Measurements from ENCODE around the gene FBXW10B.

FBXW10B gene

DNA sequence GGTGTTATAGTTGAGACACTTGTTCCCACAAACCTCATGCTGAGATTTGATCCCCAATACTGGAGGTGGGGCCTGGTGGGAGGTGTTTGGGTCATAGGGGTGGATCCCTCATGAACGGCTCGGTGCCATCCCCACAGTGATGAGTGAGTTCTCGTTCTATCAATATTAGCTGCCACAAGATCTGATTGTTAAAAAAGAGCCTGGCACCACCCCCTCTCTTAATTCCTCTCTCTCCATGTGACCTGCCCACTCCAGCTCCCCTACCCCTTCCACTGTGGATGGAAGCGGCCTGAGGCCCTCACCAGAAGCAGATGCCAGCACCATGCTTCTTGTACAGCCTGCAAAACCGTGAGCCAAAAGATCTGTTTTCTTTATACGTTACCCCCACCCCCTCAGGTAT, 33.5 kb upstream of the FBXW10B start:
- H3K4me1 ChIP-seq (ENCODE audit: control insufficient read depth, low read length): peaks cover 7% of the 10 kb centered on the region
- no peaks in the 10 kb centered on the region for H3K9me2 ChIP-seq (replicated peaks; ENCODE audit: control insufficient read depth, low read length)
- no peaks in the 10 kb centered on the region for H4K20me1 ChIP-seq (ENCODE audit: control insufficient read depth, insufficient read depth, low read depth, low read length)
- H3K4me3 ChIP-seq (ENCODE audit: low read length): no peak overlapping the region
- H3K79me2 ChIP-seq (ENCODE audit: control insufficient read depth, low read length): no peaks in the 10 kb centered on the region
- no peaks in the 10 kb centered on the region for H3K9me3 ChIP-seq (ENCODE audit: control insufficient read depth, insufficient read depth, low read length)
- H3K36me3 ChIP-seq (ENCODE audit: control insufficient read depth, low read length): no peaks in the 10 kb centered on the region
- H3F3A ChIP-seq (ENCODE audit: control insufficient read depth, insufficient read depth): no peaks in the 10 kb centered on the region
- H3K27me3 ChIP-seq (ENCODE audit: control insufficient read depth, low read length): no peaks in the 10 kb centered on the region
- TF ChIP-seq CTCF (IDR thresholded peaks at IDR 0.05; ENCODE audit: low read depth, low read length, poor library complexity, severe bottlenecking) (no peak), EZH2phosphoT487 (IDR thresholded peaks at IDR 0.05; ENCODE audit: borderline replicate concordance, low read length) (no peak)
- H3K27ac ChIP-seq (ENCODE audit: low read depth, low read length): no peak overlapping the region
- H3K4me2 ChIP-seq (ENCODE audit: low read length): no peak overlapping the region

- Histone ChIP-seq H4K20me1 (ENCODE audit: control insufficient read depth, insufficient read depth, low read depth, low read length) (no peaks in the 10 kb centered on the region), H3K4me2 (ENCODE audit: low read length) (0 out of 2 replicates have a peak overlapping the region, but pooled peaks have one; percentile 7), H3K9me2 (replicated peaks; ENCODE audit: control insufficient read depth, low read length) (no peaks in the 10 kb centered on the region), H3K36me3 (ENCODE audit: control insufficient read depth, low read length) (no peaks in the 10 kb centered on the region), H3K79me2 (ENCODE audit: control insufficient read depth, low read length) (no peaks in the 10 kb centered on the region), H3F3A (ENCODE audit: control insufficient read depth, insufficient read depth) (no peaks in the 10 kb centered on the region), H3K4me1 (ENCODE audit: control insufficient read depth, low read length) (peaks cover 7% of the 10 kb centered on the region), H3K27me3 (ENCODE audit: control insufficient read depth, low read length) (no peaks in the 10 kb centered on the region), H3K27ac (ENCODE audit: low read depth, low read length) (no peak overlapping the region), H3K9me3 (ENCODE audit: control insufficient read depth, insufficient read depth, low read length) (no peaks in the 10 kb centered on the region), H3K4me3 (ENCODE audit: low read length) (no peak overlapping the region)
- no peak for TF ChIP-seq CTCF (IDR thresholded peaks at IDR 0.05; ENCODE audit: low read depth, low read length, poor library complexity, severe bottlenecking)
- TF ChIP-seq EZH2phosphoT487 (IDR thresholded peaks at IDR 0.05; ENCODE audit: borderline replicate concordance, low read length): no peak
Observed at GRCh38 chr17:15651583-15652110, 32.1 kb upstream of the FBXW10B start.

DNA sequence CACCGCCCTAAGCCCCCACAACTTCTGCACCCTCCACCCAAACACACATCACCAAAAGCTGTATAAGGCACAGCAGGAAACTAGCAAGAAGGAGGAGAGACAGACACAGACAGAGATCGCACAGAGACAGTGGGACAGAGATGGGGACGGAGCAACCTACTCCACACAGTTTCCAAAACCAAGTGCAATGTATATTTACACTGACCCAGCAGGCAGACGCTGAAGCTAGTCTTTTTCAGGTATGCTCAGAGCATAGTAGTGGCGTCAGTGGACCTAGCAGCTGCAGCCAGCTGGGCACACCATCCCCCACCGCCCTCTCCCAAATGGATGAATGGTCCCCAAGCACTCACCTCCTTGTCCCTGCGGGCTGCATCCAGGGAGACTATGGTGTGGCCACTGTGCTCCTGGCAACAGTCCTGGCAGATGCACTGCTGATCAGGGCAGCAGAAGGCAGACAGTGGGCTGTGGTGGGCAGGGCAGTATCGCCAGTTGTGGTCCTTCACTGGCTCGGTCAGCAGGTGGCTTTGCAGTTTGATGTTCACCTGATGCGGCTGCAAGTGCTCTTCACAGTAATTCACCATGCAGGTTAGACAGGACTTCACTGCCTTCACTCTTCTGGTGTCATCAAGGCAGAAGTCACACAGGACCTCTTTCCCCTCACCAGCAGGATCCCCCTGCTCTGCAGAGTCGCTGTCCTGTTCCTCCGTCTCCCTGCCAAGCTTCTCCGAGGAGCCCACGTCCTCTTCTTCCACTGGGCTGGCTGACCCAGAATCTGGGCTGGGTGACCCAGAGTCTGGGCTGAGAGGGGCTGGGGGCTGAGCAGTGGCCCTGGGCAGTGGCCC, 31.5 kb upstream of the FBXW10B start:
- H3K9me3 ChIP-seq (ENCODE audit: control insufficient read depth, insufficient read depth, low read length): no peaks in the 10 kb centered on the region
- no peak for TF ChIP-seq CTCF (IDR thresholded peaks at IDR 0.05; ENCODE audit: low read depth, low read length, poor library complexity, severe bottlenecking)
- no peak for TF ChIP-seq EZH2phosphoT487 (IDR thresholded peaks at IDR 0.05; ENCODE audit: borderline replicate concordance, low read length)
- H3K36me3 ChIP-seq (ENCODE audit: control insufficient read depth, low read length): no peaks in the 10 kb centered on the region
- no peak overlapping the region for H3K27ac ChIP-seq (ENCODE audit: low read depth, low read length)
- H3K4me1 ChIP-seq (ENCODE audit: control insufficient read depth, low read length): peaks cover 7% of the 10 kb centered on the region
- H3K9me2 ChIP-seq (replicated peaks; ENCODE audit: control insufficient read depth, low read length): no peaks in the 10 kb centered on the region
- no peaks in the 10 kb centered on the region for H4K20me1 ChIP-seq (ENCODE audit: control insufficient read depth, insufficient read depth, low read depth, low read length)
- H3K27me3 ChIP-seq (ENCODE audit: control insufficient read depth, low read length): no peaks in the 10 kb centered on the region
- H3K4me2 ChIP-seq (ENCODE audit: low read length): no peak overlapping the region
- no peak overlapping the region for H3K4me3 ChIP-seq (ENCODE audit: low read length)
- H3F3A ChIP-seq (ENCODE audit: control insufficient read depth, insufficient read depth): no peaks in the 10 kb centered on the region
- no peaks in the 10 kb centered on the region for H3K79me2 ChIP-seq (ENCODE audit: control insufficient read depth, low read length)

Data from DOHH2 (cell line).